GM12865 (cell line): ENCODE data around the gene MEOX1.

Experiments
- DNase-seq: peaks from one replicate; pipeline ENCODE4 v3.0.0; 2010; ENCODE audit warnings: low read depth
- H3K4me3 ChIP-seq: 2 replicates; pipeline ENCODE4 v1.5.1; 2011; ENCODE audit warnings: mild to moderate bottlenecking, low read depth, low read length, control low read depth
- CTCF ChIP-seq: IDR thresholded peaks from 2 replicates; pipeline ENCODE4 v1.5.1; 2011; ENCODE audit warnings: low read length, control low read depth, low read depth, inconsistent platforms; ENCODE audit not compliant: insufficient read depth; ENCODE audit errors: missing control alignments

Gene MEOX1

GRCh38 chr17:43615330-43616028 lies 46.2 kb downstream of the MEOX1 start:
- DNase-seq = no peak
- no peak for TF ChIP-seq CTCF
- H3K4me3 ChIP-seq = no peak overlapping the region

- DNase-seq = no peak
- TF ChIP-seq CTCF = no peak
Observed at GRCh38 chr17:43614561-43614960, 47.2 kb downstream of the MEOX1 start.

GRCh38 chr17:43613917-43614316 lies 47.8 kb downstream of the MEOX1 start:
- no peak overlapping the region for H3K4me3 ChIP-seq
- TF ChIP-seq CTCF = no peak
- no peak for DNase-seq

More at GRCh38 chr17:43614561-43614960, 47.2 kb downstream of the MEOX1 start:
- H3K4me3 ChIP-seq = no peak overlapping the region

- no peak for DNase-seq
- no peak overlapping the region for H3K4me3 ChIP-seq
- TF ChIP-seq CTCF = no peak
Observed at GRCh38 chr17:43612515-43612914, 49.2 kb downstream of the MEOX1 start.

GRCh38 chr17:43611230-43611969 lies 50.3 kb downstream of the MEOX1 start:
- no peak for DNase-seq
- no peak overlapping the region for H3K4me3 ChIP-seq
- no peak for TF ChIP-seq CTCF

GRCh38 chr17:43609613-43610385 lies 51.9 kb downstream of the MEOX1 start:
- H3K4me3 ChIP-seq = no peak overlapping the region
- no peak for TF ChIP-seq CTCF
- DNase-seq = no peak
